ENCODE measurements around the gene RNASEH1. TPM values are rescaled to one million over a fixed set of nuclear protein-coding genes. Genes with fewer than 3 reads are reported as not detected.

RNASEH1 gene
- total and polyA plus RNA-seq, 2 experiments from 2014 or later, result 33.2 to 40.7 TPM

DNA sequence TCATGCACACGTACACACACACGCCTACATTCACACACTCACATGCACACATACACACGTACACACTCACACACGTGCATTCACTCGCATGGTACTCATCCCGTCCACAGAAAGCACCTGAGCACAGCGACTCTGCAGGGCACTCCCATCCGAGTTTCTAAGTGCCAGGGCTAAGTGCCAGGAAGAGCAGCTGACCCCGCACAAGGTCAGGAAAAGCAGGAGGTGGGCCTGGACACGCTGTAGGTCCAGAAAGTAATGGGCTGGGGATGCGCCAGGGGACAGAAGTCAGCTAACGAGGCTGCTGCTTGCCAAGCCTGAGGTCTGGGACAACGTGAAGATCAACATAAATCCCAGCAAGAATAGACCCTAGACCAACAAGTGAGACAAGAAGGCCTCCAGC lies 54.6 kb downstream of the RNASEH1 start (continued):
- TF ChIP-seq, protein P1, sequence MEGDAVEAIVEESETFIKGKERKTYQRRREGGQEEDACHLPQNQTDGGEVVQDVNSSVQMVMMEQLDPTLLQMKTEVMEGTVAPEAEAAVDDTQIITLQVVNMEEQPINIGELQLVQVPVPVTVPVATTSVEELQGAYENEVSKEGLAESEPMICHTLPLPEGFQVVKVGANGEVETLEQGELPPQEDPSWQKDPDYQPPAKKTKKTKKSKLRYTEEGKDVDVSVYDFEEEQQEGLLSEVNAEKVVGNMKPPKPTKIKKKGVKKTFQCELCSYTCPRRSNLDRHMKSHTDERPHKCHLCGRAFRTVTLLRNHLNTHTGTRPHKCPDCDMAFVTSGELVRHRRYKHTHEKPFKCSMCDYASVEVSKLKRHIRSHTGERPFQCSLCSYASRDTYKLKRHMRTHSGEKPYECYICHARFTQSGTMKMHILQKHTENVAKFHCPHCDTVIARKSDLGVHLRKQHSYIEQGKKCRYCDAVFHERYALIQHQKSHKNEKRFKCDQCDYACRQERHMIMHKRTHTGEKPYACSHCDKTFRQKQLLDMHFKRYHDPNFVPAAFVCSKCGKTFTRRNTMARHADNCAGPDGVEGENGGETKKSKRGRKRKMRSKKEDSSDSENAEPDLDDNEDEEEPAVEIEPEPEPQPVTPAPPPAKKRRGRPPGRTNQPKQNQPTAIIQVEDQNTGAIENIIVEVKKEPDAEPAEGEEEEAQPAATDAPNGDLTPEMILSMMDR (conservative IDR thresholded peaks at IDR 0.05; ENCODE audit: low read depth in 2 of 2), result no peak
- TF ChIP-seq NANOG (IDR thresholded peaks at IDR 0.05; ENCODE audit: borderline replicate concordance), result no peak

DNA sequence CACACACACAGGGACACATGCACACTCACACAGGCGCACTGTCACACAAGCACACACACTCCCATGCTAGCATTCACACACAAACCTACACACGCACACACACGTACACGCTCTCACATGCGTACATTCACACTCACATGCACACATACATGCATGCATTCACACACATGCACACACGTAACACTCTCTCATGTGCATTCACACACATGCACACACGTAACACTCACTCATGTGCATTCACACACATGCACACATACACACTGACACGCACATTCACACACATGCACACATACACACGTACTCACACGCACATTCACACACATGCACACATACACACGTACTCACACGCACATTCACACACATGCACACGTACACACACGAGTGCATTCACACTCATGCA lies 55.1 kb downstream of the RNASEH1 start:
- H3F3A ChIP-seq (replicated peaks; ENCODE audit: low read depth), result peaks cover 7% of the 10 kb centered on the region; the same call in 1 of the 2 replicates
- no peak for DNase-seq (ENCODE audit: low spot score)
- no peak overlapping the region for H3K4me3 ChIP-seq
- H3K4me1 ChIP-seq (ENCODE audit: insufficient read depth), result no peaks in the 10 kb centered on the region
- H3K79me2 ChIP-seq (replicated peaks; ENCODE audit: insufficient read depth), result no peaks in the 10 kb centered on the region
- H4K20me1 ChIP-seq (replicated peaks; ENCODE audit: insufficient read depth), result 0 out of 2 replicates have a peak, but pooled peaks cover 3% of the 10 kb centered on the region
- Mint-ChIP-seq H3K4me1 (no peaks in the 10 kb centered on the region), H3K36me3 (ENCODE audit: low read depth) (peaks cover 30% of the 10 kb centered on the region), H3K9me3 (no peaks in the 10 kb centered on the region), H3K27ac (no peak overlapping the region), H3K4me3 (no peak overlapping the region), H3K27me3 (ENCODE audit: insufficient read depth, low read depth, poor library complexity) (peaks cover 4% of the 10 kb centered on the region)
- ATAC-seq, result no peak
- no peaks in the 10 kb centered on the region for H3K9me2 ChIP-seq (ENCODE audit: insufficient read depth)
- no peak overlapping the region for H3K27ac ChIP-seq (ENCODE audit: low read depth)
- no peak overlapping the region for H2AFZ ChIP-seq
- no peak for TF ChIP-seq ZNF114 (CRISPR knock-in tag; IDR thresholded peaks at IDR 0.05)
- no peaks in the 10 kb centered on the region for H3K27me3 ChIP-seq (ENCODE audit: insufficient read depth)
- no peak overlapping the region for H3K4me2 ChIP-seq
- H3K36me3 ChIP-seq (ENCODE audit: insufficient read depth), result no peaks in the 10 kb centered on the region

DNA sequence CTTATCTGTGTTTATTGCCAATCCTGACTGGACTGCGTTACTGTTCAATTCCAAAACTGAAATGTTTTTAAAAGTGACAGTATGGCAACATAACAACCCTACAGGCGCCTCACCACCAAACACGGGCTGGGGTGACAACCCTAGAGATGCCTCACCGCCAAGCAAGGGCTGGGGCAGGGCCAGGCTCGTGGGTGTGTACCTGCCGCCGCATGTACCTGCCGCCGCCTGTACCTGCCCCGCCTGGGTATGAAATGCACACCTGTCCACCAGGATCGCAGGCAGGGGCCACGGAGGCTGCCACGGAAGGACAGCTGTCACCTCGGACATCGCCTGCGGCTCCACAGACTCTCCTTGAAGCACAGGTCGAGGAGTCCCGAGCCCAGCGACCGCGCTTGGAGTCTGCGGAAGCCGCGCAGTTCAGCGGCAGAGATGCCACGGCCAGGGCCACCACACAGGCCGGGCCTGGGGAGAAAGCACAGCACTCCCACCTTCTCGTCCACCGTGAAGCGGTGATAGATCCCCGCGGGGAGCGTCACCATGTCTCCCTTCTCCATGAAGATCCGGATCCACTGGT lies 57.7 kb downstream of the RNASEH1 start:
- ATAC-seq (no peak), DNase-seq (ENCODE audit: low spot score) (no peak)
- peaks cover 7% of the 10 kb centered on the region; the same call in 1 of the 2 replicates for H3F3A ChIP-seq (replicated peaks; ENCODE audit: low read depth)
- H4K20me1 ChIP-seq (replicated peaks; ENCODE audit: insufficient read depth), result 0 out of 2 replicates have a peak, but pooled peaks cover 3% of the 10 kb centered on the region
- Mint-ChIP-seq H3K9me3 (no peaks in the 10 kb centered on the region; the same call in 2 of the 3 replicates), H3K36me3 (ENCODE audit: low read depth) (peaks cover 44% of the 10 kb centered on the region), H3K4me1 (no peaks in the 10 kb centered on the region), H3K27ac (no peak overlapping the region), H3K4me3 (no peak overlapping the region), H3K27me3 (ENCODE audit: insufficient read depth, low read depth, poor library complexity) (peaks cover 8% of the 10 kb centered on the region)
- no peaks in the 10 kb centered on the region for H3K9me2 ChIP-seq (ENCODE audit: insufficient read depth)
- H3K4me1 ChIP-seq (ENCODE audit: insufficient read depth), result no peaks in the 10 kb centered on the region
- no peaks in the 10 kb centered on the region for H3K27me3 ChIP-seq (ENCODE audit: insufficient read depth)
- H3K36me3 ChIP-seq (ENCODE audit: insufficient read depth), result no peaks in the 10 kb centered on the region
- no peak overlapping the region for H3K4me2 ChIP-seq
- H3K79me2 ChIP-seq (replicated peaks; ENCODE audit: insufficient read depth), result no peaks in the 10 kb centered on the region
- no peak overlapping the region for H3K27ac ChIP-seq (ENCODE audit: low read depth)
- no peak overlapping the region for H2AFZ ChIP-seq
- H3K4me3 ChIP-seq, result no peak overlapping the region
- TF ChIP-seq ZNF331 (CRISPR knock-in tag; IDR thresholded peaks at IDR 0.05; ENCODE audit: low read depth), result no peak
- TF ChIP-seq, protein P2, sequence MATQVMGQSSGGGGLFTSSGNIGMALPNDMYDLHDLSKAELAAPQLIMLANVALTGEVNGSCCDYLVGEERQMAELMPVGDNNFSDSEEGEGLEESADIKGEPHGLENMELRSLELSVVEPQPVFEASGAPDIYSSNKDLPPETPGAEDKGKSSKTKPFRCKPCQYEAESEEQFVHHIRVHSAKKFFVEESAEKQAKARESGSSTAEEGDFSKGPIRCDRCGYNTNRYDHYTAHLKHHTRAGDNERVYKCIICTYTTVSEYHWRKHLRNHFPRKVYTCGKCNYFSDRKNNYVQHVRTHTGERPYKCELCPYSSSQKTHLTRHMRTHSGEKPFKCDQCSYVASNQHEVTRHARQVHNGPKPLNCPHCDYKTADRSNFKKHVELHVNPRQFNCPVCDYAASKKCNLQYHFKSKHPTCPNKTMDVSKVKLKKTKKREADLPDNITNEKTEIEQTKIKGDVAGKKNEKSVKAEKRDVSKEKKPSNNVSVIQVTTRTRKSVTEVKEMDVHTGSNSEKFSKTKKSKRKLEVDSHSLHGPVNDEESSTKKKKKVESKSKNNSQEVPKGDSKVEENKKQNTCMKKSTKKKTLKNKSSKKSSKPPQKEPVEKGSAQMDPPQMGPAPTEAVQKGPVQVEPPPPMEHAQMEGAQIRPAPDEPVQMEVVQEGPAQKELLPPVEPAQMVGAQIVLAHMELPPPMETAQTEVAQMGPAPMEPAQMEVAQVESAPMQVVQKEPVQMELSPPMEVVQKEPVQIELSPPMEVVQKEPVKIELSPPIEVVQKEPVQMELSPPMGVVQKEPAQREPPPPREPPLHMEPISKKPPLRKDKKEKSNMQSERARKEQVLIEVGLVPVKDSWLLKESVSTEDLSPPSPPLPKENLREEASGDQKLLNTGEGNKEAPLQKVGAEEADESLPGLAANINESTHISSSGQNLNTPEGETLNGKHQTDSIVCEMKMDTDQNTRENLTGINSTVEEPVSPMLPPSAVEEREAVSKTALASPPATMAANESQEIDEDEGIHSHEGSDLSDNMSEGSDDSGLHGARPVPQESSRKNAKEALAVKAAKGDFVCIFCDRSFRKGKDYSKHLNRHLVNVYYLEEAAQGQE (IDR thresholded peaks at IDR 0.05; ENCODE audit: unreplicated experiment), result no peak
- no peak for TF ChIP-seq ZNF114 (CRISPR knock-in tag; IDR thresholded peaks at IDR 0.05)
- TF ChIP-seq, protein P1 (conservative IDR thresholded peaks at IDR 0.05; ENCODE audit: low read depth in 2 of 2), result no peak
- no peak for TF ChIP-seq NANOG (IDR thresholded peaks at IDR 0.05; ENCODE audit: borderline replicate concordance)

Data from GM23338 (cell line).